ENCODE data around the gene BACE1-AS.
A peak's percentile ranks its signal among the peaks of the same experiment; 100 is the strongest.

The BACE1-AS gene

GRCh38 chr11:117333917-117334316 is 42.8 kb downstream of the BACE1-AS start:
- TF ChIP-seq, protein P1, sequence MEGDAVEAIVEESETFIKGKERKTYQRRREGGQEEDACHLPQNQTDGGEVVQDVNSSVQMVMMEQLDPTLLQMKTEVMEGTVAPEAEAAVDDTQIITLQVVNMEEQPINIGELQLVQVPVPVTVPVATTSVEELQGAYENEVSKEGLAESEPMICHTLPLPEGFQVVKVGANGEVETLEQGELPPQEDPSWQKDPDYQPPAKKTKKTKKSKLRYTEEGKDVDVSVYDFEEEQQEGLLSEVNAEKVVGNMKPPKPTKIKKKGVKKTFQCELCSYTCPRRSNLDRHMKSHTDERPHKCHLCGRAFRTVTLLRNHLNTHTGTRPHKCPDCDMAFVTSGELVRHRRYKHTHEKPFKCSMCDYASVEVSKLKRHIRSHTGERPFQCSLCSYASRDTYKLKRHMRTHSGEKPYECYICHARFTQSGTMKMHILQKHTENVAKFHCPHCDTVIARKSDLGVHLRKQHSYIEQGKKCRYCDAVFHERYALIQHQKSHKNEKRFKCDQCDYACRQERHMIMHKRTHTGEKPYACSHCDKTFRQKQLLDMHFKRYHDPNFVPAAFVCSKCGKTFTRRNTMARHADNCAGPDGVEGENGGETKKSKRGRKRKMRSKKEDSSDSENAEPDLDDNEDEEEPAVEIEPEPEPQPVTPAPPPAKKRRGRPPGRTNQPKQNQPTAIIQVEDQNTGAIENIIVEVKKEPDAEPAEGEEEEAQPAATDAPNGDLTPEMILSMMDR (IDR thresholded peaks at IDR 0.05): no peak
- Mint-ChIP-seq H3K4me3 (no peak overlapping the region), H3K4me1 (peaks cover 10% of the 10 kb centered on the region), H3K27me3 (ENCODE audit: low read depth, poor library complexity) (no peaks in the 10 kb centered on the region), H3K9me3 (no peaks in the 10 kb centered on the region), H3K27ac (no peak overlapping the region), H3K36me3 (ENCODE audit: low read depth) (peaks cover 29% of the 10 kb centered on the region)
- DNase-seq: no peak

DNA sequence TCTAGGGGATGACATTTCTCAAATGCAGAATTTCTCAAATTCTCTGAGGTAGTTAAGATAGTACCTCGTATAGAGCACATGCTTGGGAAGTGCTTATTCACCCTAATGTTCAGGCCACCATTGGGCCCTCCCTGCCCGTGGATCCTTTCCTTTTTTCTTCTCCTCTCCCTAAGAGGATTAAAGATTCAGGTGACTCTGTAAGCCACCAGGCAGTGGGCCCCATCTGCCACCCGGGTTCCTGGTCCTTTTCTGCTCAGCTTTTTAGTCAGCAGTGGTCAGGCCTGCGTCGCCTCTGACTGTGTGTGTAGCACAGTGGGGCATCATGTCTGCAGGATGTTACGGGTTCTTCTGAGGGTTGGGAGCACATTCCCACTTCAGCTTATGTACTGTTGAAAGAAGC is 43.8 kb downstream of the BACE1-AS start:
- TF ChIP-seq, protein P1 (IDR thresholded peaks at IDR 0.05): no peak
- peak overlapping the region; percentile 70 for H3K27ac Mint-ChIP-seq
- H3K27me3 Mint-ChIP-seq (ENCODE audit: low read depth, poor library complexity): no peaks in the 10 kb centered on the region
- peaks cover 8% of the 10 kb centered on the region for H3K4me1 Mint-ChIP-seq
- peaks cover 29% of the 10 kb centered on the region for H3K36me3 Mint-ChIP-seq (ENCODE audit: low read depth)
- no peak overlapping the region for H3K4me3 Mint-ChIP-seq
- no peak for DNase-seq
- H3K9me3 Mint-ChIP-seq: no peaks in the 10 kb centered on the region

DNA sequence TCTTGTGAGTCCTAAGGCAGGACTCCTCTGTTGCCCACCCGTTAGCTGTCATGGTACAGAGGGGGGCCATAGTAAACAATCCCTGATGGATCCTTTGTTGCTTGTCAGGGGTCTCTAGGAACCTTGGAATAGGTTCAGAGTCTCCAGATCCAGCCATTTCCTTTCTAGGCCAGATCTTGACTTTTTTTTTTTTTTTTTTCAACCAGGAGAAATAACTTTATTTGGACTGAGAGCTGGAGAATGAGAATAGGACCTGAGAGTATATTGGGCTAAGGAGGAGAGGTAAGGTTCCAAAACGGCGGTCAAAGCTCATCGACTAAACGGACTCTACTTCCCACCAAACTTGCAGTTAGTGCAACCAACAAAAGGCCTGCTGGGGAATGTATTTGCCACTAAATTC is 44.3 kb downstream of the BACE1-AS start:
- TF ChIP-seq, protein P1 (IDR thresholded peaks at IDR 0.05): no peak
- Mint-ChIP-seq H3K27ac (peak overlapping the region; percentile 70), H3K4me1 (peaks cover 4% of the 10 kb centered on the region), H3K9me3 (no peaks in the 10 kb centered on the region), H3K4me3 (no peak overlapping the region), H3K27me3 (ENCODE audit: low read depth, poor library complexity) (no peaks in the 10 kb centered on the region), H3K36me3 (ENCODE audit: low read depth) (peaks cover 34% of the 10 kb centered on the region)
- DNase-seq: no peak

DNA sequence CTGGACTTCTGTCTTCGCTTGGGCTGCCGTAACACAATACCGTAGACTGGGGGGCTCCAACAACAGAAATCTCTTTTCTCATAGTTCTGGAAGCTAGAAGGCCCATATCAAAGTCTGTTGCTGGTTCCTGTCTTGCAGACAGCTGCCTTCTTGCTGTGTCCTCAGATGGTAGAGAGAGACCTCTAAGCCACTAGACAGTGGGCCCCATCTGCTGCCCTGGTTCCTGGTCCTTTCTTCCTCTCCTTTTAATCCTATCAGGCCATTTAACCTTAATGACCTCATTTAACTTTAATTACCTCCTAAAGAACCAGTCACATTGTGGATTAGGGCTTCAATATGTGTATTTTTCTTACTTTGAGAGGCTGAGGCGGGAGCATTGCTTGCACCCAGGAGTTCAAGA is 45.9 kb downstream of the BACE1-AS start:
- DNase-seq: no peak
- Mint-ChIP-seq H3K4me1 (peaks cover 4% of the 10 kb centered on the region), H3K36me3 (ENCODE audit: low read depth) (peaks cover 47% of the 10 kb centered on the region), H3K27ac (no peak overlapping the region), H3K27me3 (ENCODE audit: low read depth, poor library complexity) (peaks cover 2% of the 10 kb centered on the region), H3K9me3 (no peaks in the 10 kb centered on the region), H3K4me3 (no peak overlapping the region)
- TF ChIP-seq, protein P1 (IDR thresholded peaks at IDR 0.05): no peak
